HepG2 (cell line): ENCODE data around the gene GADD45GIP1. TPM values are rescaled to one million over a fixed set of nuclear protein-coding genes. Genes with fewer than 3 reads are reported as not detected.

Source experiments
- BRF2 ChIP-seq: sonication (generic); formaldehyde crosslinking; IDR thresholded peaks from 2 replicates; pipeline ENCODE4 v1.8.1; 2022; ENCODE audit warnings: mild to moderate bottlenecking, missing genetic modification reagents
- EP300 ChIP-seq, 3 experiments: sonication (generic) in 1 of 3; formaldehyde crosslinking in 1 of 3; IDR thresholded peaks; 2 replicates each; pipeline versions ENCODE4 v1.5.1 to v1.6.1; 2011 to 2020; ENCODE audit warnings: low read depth in 2 of 3, low read length in 2 of 3, borderline replicate concordance in 1 of 3, improper control_type of control experiment in 1 of 3, mild to moderate bottlenecking in 1 of 3, missing genetic modification reagents in 1 of 3, moderate library complexity in 1 of 3
- HDAC6 ChIP-seq: fragments of 200-600 bp; sonication (generic); IDR thresholded peaks from 2 replicates; pipeline ENCODE4 v1.7.0; 2017; ENCODE audit warnings: mild to moderate bottlenecking, antibody characterized with exemption, low read length, low read depth
- HNRNPK ChIP-seq: fragments of 200-400 bp; formaldehyde crosslinking; IDR thresholded peaks from 2 replicates; pipeline ENCODE4 v1.6.1; 2018; ENCODE audit warnings: low read length, low read depth, moderate library complexity, mild to moderate bottlenecking; ENCODE audit not compliant: poor library complexity, severe bottlenecking
- IRX3 ChIP-seq: sonication (generic); formaldehyde crosslinking; IDR thresholded peaks from 2 replicates; pipeline ENCODE4 v1.8.1; 2023; ENCODE audit warnings: mild to moderate bottlenecking, low read depth, missing genetic modification reagents, borderline replicate concordance
- MATR3 ChIP-seq: sonication (generic); formaldehyde crosslinking; IDR thresholded peaks from 2 replicates; pipeline ENCODE4 v1.4.0; 2020; ENCODE audit warnings: missing genetic modification reagents
- PLRG1 ChIP-seq: fragments of 450-650 bp; conservative IDR thresholded peaks from 2 replicates; pipeline ENCODE4 v1.6.1; 2016
- RBM39 ChIP-seq: fragments of 200-400 bp; formaldehyde crosslinking; IDR thresholded peaks from one replicate; pipeline ENCODE4 v1.6.1; 2018; ENCODE audit warnings: antibody characterized with exemption, mild to moderate bottlenecking, low read depth, low read length; ENCODE audit not compliant: poor library complexity, severe bottlenecking
- REPIN1 ChIP-seq: sonication (generic); formaldehyde crosslinking; IDR thresholded peaks from 2 replicates; pipeline ENCODE4 v1.8.0; 2022; ENCODE audit warnings: missing genetic modification reagents, low read depth, mild to moderate bottlenecking, borderline replicate concordance
- ZBTB40 ChIP-seq, 2 experiments: fragments of 450-650 bp in 1 of 2; sonication (generic) in 1 of 2; formaldehyde crosslinking in 1 of 2; IDR thresholded peaks; 2 replicates each; pipeline versions ENCODE4 v1.6.1 to v1.8.0; 2016 to 2022; ENCODE audit warnings: antibody characterized with exemption in 1 of 2, mild to moderate bottlenecking in 1 of 2, missing genetic modification reagents in 1 of 2
- ZNF577 ChIP-seq: sonication (generic); formaldehyde crosslinking; IDR thresholded peaks from 2 replicates; pipeline ENCODE4 v1.4.0; 2020; ENCODE audit warnings: mild to moderate bottlenecking, low read depth, missing genetic modification reagents, borderline replicate concordance
- ZSCAN5A ChIP-seq: sonication (generic); formaldehyde crosslinking; IDR thresholded peaks from 2 replicates; pipeline ENCODE4 v1.8.0; 2022; ENCODE audit warnings: mild to moderate bottlenecking, missing genetic modification reagents, borderline replicate concordance
- polyA plus RNA-seq, 8 experiments: library from polyadenylated mRNA; depleted of rRNA in 3 of 8; stranded (reverse) in 7 of 8; unstranded in 1 of 8; fragments of >200 nt; fragmentation: Illumina TruSeq in 4 of 8; extraction: Trizol in 4 of 8; gene quantifications; 2 replicates each; pipeline versions ENCODE4 v1.2.1 to v1.2.3, GENCODE V29; 2011 to 2016; ENCODE audit warnings: low read depth in 4 of 8, missing spikeins in 1 of 8, mixed read lengths in 1 of 8; ENCODE audit not compliant: insufficient read depth in 1 of 8
- total RNA-seq, 5 experiments: library from RNA; depleted of rRNA; stranded (reverse); fragments of >200 nt; fragmentation: Illumina TruSeq; extraction: Trizol; gene quantifications; 2 replicates each; pipeline ENCODE4 v1.2.3, GENCODE V29; 2016; ENCODE audit warnings: low read depth in 1 of 5
- TF ChIP-seq, protein P1 (sequence below): sonication (generic); formaldehyde crosslinking; conservative IDR thresholded peaks from 2 replicates; pipeline ENCODE4 v1.4.0; 2020; ENCODE audit warnings: missing genetic modification reagents

Gene GADD45GIP1
- total and polyA plus RNA-seq, 2 of the 13 experiments (the other 11 are each of a cell fraction or from before 2014, with no cell fraction given) = 24.6 to 30.7 TPM

DNA sequence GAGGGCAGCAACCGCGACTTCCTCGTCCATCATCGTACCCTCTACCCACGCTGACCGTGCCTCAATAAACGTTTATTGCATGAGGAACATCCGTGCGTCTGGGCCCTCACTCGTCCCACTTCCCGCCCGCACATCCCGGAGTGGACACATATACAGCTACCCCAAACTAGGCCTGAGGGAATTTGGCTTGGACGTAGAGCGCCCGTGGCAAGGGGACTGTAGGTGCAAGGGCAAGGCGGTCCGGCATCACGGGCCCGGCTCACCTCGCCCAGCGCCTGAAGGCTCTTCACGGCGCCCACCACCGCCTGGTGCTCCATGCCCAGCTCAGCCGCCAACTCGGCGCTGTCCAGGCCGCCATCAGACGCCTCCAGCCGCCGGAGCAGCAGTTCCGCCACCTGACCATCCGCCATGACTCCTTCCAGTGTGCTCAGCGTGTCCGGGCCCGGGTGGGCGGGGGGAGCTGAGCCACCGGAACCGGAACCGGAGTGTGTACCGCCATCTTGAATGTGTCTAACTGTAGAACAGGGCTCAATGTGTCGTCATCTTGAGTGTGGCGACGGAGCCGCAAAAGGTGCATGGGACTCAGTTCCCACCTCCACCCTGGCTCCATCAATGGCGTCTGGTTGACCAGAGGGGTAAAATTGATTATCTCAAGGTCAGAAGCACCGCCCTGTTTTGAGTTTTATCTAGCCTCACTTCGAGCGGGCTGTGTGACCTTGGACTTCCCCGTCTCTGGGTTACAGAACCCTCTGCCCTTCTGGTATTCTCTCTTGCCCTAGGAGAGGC lies 23.5 kb downstream of the GADD45GIP1 start, which contains the start of gene FARSA (continued):
- TF ChIP-seq ZBTB40 (IDR thresholded peaks at IDR 0.05) = peak; percentile 73
- TF ChIP-seq ZBTB40 (CRISPR knock-in tag; IDR thresholded peaks at IDR 0.05) = peak; percentile 67; the same call in 1 of the 2 replicates
- 0 out of 2 replicates have a peak, but pooled peaks have one; percentile 85 for TF ChIP-seq IRX3 (CRISPR knock-in tag)
- TF ChIP-seq HNRNPK = no peak
- 0 out of 2 replicates have a peak, but pooled peaks have one; percentile 55 for TF ChIP-seq BRF2 (CRISPR knock-in tag)
- TF ChIP-seq EP300 (IDR thresholded peaks at IDR 0.05; ENCODE audit: low read depth in 2 of 2, low read length in 2 of 2) = no peak; a peak in 1 of 4 replicates
- no peak; the same call in 1 of the 2 replicates for TF ChIP-seq EP300 (CRISPR knock-in tag; IDR thresholded peaks at IDR 0.05; ENCODE audit: borderline replicate concordance)
- TF ChIP-seq MATR3 (CRISPR knock-in tag) = no peak
- TF ChIP-seq ZNF577 (CRISPR knock-in tag) = no peak
- TF ChIP-seq PLRG1 = no peak
- TF ChIP-seq ZSCAN5A = 0 out of 2 replicates have a peak, but pooled peaks have one; percentile 48
- peak; percentile 68 for TF ChIP-seq REPIN1 (CRISPR knock-in tag)
- no peak for TF ChIP-seq HDAC6
- peak; percentile 85 for TF ChIP-seq RBM39
- TF ChIP-seq, protein P1, sequence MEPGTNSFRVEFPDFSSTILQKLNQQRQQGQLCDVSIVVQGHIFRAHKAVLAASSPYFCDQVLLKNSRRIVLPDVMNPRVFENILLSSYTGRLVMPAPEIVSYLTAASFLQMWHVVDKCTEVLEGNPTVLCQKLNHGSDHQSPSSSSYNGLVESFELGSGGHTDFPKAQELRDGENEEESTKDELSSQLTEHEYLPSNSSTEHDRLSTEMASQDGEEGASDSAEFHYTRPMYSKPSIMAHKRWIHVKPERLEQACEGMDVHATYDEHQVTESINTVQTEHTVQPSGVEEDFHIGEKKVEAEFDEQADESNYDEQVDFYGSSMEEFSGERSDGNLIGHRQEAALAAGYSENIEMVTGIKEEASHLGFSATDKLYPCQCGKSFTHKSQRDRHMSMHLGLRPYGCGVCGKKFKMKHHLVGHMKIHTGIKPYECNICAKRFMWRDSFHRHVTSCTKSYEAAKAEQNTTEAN (CRISPR knock-in tag) = no peak
